Cardiac muscle cell (in vitro differentiated cells and primary cell): ENCODE results near the gene ZNF785. TPM values are rescaled to one million over a fixed set of nuclear protein-coding genes. Genes with fewer than 3 reads are reported as not detected.

ENCODE experiments used
- DNase-seq, 2 donors: peaks; one replicate each; pipeline versions ENCODE4 v3.0.0 to v3.0.0-alpha.2; 2010 to 2017; ENCODE audit warnings: low read depth in 1 of 2, low spot score in 1 of 2
- H3K27ac ChIP-seq: fragments of 200-600 bp; sonication (generic); 2 replicates; pipeline ENCODE4 v1.5.1; 2016
- H3K27me3 ChIP-seq: fragments of 200-600 bp; sonication (generic); 2 replicates; pipeline ENCODE4 v1.6.0; 2016; ENCODE audit warnings: control low read depth
- H3K36me3 ChIP-seq: fragments of 200-600 bp; sonication (generic); 2 replicates; pipeline ENCODE4 v1.5.1; 2016; ENCODE audit warnings: control low read depth
- H3K4me1 ChIP-seq: fragments of 200-600 bp; sonication (generic); 2 replicates; pipeline ENCODE4 v1.8.1; 2017; ENCODE audit warnings: low read depth, mild to moderate bottlenecking, mixed run types
- H3K4me3 ChIP-seq: fragments of 200-600 bp; sonication (generic); 2 replicates; pipeline ENCODE4 v1.5.1; 2016; ENCODE audit warnings: mild to moderate bottlenecking
- H3K9me3 ChIP-seq: fragments of 200-600 bp; sonication (generic); 2 replicates; pipeline ENCODE4 v1.5.1; 2017; ENCODE audit warnings: low read depth, mild to moderate bottlenecking, control low read depth
- polyA plus RNA-seq: library from polyadenylated mRNA; unstranded; fragments of >200 nt; fragmentation: Nextera tagmentation; extraction: Ambion mirVana; gene quantifications from 2 replicates; pipeline ENCODE4 v1.2.1, GENCODE V29; 2016
- total RNA-seq: library from RNA; depleted of rRNA; stranded (reverse); fragments of >200 nt; gene quantifications from 2 replicates; pipeline ENCODE4 v1.2.3, GENCODE V29; 2016
- TF ChIP-seq, protein P1 (sequence below): IDR thresholded peaks from 2 replicates; pipeline ENCODE4 v1.5.1; 2012; ENCODE audit warnings: low read depth, mild to moderate bottlenecking, low read length

Gene ZNF785
- total and polyA plus RNA-seq, 2 experiments from 2014 or later = 12.0 to 25.5 TPM

DNA sequence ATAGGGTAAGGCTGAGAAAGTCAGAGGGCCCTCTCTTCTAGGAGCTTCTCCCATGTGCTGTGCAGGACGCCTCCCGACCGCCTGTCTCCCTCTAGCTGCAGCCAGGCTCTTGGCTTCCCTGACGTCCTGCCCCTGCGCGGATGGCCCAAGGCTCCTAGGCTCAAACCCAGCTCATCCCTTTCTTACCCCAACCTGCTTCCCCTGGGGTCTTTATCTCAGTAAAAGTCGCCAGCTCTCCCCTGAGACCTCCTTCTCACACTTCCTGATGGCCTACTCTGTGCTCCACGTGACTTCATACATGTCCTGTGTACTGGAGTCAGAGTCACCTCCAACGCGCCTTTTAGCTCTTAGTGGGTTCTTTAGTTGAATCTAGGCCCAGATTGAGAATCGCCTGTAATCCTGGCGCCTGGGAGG, 49.7 kb downstream of the ZNF785 start:
- TF ChIP-seq, protein P1, sequence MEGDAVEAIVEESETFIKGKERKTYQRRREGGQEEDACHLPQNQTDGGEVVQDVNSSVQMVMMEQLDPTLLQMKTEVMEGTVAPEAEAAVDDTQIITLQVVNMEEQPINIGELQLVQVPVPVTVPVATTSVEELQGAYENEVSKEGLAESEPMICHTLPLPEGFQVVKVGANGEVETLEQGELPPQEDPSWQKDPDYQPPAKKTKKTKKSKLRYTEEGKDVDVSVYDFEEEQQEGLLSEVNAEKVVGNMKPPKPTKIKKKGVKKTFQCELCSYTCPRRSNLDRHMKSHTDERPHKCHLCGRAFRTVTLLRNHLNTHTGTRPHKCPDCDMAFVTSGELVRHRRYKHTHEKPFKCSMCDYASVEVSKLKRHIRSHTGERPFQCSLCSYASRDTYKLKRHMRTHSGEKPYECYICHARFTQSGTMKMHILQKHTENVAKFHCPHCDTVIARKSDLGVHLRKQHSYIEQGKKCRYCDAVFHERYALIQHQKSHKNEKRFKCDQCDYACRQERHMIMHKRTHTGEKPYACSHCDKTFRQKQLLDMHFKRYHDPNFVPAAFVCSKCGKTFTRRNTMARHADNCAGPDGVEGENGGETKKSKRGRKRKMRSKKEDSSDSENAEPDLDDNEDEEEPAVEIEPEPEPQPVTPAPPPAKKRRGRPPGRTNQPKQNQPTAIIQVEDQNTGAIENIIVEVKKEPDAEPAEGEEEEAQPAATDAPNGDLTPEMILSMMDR = peak; percentile 78
- DNase-seq = peak; percentile 75 to 83
- H3K4me3 ChIP-seq = peak overlapping the region; percentile 48
- H3K36me3 ChIP-seq = no peaks in the 10 kb centered on the region
- no peaks in the 10 kb centered on the region for H3K9me3 ChIP-seq
- peak overlapping the region; percentile 87 for H3K27ac ChIP-seq
- peaks cover 16% of the 10 kb centered on the region for H3K4me1 ChIP-seq
- no peaks in the 10 kb centered on the region for H3K27me3 ChIP-seq

DNA sequence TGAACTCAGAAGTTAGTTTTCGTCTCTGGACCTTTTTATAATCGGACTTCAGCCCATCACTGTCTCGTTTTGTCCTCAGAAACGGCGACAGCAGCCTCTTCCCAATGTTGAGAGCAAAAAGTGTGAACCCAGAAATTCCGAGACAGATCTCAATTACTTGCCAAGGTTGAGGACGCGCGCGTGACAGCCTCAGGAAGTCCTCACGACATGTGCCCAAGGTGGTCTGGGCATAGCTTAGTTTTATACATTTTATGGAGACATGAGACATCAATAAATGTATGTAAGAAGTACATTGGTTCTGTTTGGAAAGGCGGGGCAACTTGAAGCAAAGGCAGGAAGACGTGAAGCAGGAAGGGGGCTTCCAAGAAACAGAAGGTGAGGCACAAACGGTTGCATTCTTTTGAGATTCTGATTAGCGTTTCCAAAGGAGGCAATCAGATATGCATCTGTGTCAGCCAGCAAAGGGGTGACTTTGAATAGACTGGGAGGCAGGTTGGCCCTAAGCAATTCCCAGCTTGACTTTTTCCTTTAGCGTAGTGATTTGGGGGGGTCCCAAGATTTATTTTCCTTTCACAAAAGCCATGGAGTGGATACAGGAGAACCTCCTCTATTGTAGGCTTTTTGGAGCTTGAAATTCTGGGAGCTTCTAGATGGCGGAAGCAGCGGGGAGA, 50.3 kb downstream of the ZNF785 start:
- Histone ChIP-seq H3K9me3 (no peaks in the 10 kb centered on the region), H3K4me1 (peaks cover 16% of the 10 kb centered on the region), H3K27ac (peak overlapping the region; percentile 87), H3K27me3 (no peaks in the 10 kb centered on the region), H3K4me3 (peak overlapping the region; percentile 48), H3K36me3 (no peaks in the 10 kb centered on the region)
- DNase-seq = peak in 1 of 2 donors; percentile 37
- TF ChIP-seq, protein P1 = no peak

DNA sequence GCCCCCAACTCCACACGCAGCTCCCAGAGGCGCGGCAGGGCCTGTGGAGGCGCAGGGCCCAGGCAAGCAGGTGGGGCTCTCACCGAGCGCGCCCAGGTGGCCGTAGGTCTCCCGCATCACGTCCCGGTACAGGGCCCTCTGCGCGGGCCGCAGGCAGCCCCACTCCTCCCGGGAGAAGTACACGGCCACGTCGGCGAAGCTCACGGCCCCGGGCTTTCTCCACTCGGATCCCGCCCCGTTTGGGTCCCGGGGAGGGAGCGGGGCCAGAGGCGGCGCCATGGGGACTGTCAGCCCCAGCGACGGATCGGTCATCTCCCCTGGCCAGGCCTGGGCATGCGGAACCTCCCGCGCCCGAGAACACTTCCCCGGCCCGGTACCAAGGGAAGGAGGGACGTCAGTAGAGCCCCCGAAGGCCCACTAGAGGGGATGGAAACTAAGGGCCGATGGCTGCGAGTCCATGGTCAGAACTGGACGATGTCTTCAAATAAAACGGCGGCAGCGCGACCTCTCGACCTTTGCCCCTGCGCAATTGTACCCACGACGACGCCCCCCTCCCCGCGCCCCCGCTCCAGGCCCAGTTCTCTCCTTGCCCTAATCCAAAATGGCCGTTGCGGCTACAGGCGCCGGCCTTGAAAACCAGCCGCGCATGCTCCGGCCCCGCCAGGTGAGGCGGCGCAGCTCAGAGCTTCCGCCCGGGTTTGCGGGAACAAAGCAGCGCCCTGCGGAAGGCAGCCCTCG, 51.0 kb downstream of the ZNF785 start, which contains the start of gene ZNF747:
ZNF747 (minus strand) TSS at position 491 of the 738 bp plus-strand sequence; CDS start at position 312, 179 bp downstream.
- no peaks in the 10 kb centered on the region for H3K36me3 ChIP-seq

DNA sequence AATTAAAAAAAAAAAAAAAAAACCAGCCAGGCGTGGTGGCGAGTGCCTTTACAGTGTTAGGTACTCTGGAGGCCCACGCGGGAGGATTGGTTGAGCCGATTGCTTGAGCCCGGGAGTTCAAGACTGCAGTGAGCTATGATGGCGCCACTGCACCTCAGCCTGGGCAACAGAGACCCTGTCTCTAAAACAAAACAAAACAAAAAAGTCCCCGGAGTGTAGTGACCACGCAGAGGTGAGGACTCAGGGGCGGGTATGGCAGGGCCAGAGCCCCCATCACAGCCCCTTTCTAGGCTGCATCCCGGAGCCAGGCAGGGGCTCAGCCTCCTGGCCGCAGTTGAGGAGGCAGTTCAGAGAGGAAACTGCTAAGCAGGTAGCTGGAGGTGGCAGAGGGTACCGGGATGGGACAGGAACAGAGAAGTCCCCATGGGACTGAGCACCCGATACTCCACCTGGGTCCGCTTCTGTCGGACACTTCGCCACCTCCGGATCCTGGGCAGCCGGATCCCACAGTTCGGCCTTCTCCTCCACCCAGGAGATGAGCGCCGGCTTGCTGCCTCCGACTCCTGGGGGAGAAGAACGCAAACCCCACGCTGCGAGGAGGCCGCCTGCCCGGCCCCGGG, 51.6 kb downstream of the ZNF785 start:
- no peak for DNase-seq
- H3K4me3 ChIP-seq = peak overlapping the region; percentile 48
- H3K27me3 ChIP-seq = no peaks in the 10 kb centered on the region
- TF ChIP-seq, protein P1 = no peak
- no peaks in the 10 kb centered on the region for H3K9me3 ChIP-seq
- peak overlapping the region; percentile 87 for H3K27ac ChIP-seq
- H3K4me1 ChIP-seq = peaks cover 2% of the 10 kb centered on the region
- H3K36me3 ChIP-seq = no peaks in the 10 kb centered on the region

More for the DNA sequence above, 51.0 kb downstream of the ZNF785 start, which contains the start of gene ZNF747:
- no peaks in the 10 kb centered on the region for H3K9me3 ChIP-seq
- peak within 1 kb of the TSS; percentile 48 for H3K4me3 ChIP-seq
- no peaks in the 10 kb centered on the region for H3K27me3 ChIP-seq
- peaks cover 9% of the 10 kb centered on the region for H3K4me1 ChIP-seq
- peak within 1 kb of the TSS; percentile 87 for H3K27ac ChIP-seq
- DNase-seq = peak; percentile 87 to 91
- TF ChIP-seq, protein P1 = no peak

DNA sequence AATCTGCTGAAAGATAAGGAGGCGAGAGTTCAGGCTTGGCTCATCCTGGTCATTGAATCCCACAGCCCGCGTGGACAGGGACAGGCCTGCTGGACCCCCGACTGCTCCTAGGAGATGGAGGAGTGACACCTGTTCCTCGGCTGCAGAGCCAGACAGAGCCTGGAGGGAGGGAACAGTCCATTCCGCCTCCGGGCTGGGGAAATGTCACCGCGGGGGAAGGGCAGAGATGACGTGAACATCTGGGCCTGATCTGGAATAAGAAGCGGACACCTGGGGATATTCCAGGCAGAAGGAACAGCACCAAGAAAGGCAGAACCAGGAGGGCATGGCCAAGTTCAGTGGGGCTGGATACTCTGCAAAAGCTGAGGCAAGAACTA, 52.4 kb downstream of the ZNF785 start:
- peak overlapping the region; percentile 48 for H3K4me3 ChIP-seq

More for the DNA sequence above, 52.4 kb downstream of the ZNF785 start:
- Histone ChIP-seq H3K27me3 (no peaks in the 10 kb centered on the region), H3K9me3 (no peaks in the 10 kb centered on the region), H3K27ac (no peak overlapping the region), H3K4me1 (no peaks in the 10 kb centered on the region), H3K36me3 (no peaks in the 10 kb centered on the region)
- TF ChIP-seq, protein P1 = no peak
- DNase-seq = no peak
